Activated naive CD8-positive, alpha-beta T cell treated with anti-CD3 and anti-CD28 coated beads, Interleukin-2, amount 10 ng/mL, durations not matched to agents 7 days and 5 days (primary cell): ENCODE measurements around the gene COL20A1. TPM values are rescaled to one million over a fixed set of nuclear protein-coding genes. Genes with fewer than 3 reads are reported as not detected.
"Not testable (repeated sequence)": the region's sequence is repeated elsewhere in the genome, so short reads cannot be mapped to it uniquely, and the experiment has no call there.

Experiments used
- ATAC-seq: fragments of 150-1000 bp; cut with Tn5 transposase; one replicate; pipeline ENCODE4 v1.10.0; 2021; ENCODE audit warnings: low read depth, moderate library complexity
- POLR2A ChIA-PET: fragments of 350-600 bp; sonication (Branson Sonifier 250); formaldehyde crosslinking; loops from one replicate; lab custom pipeline; 2021; ENCODE audit warnings: antibody characterized with exemption; lab: Charles Lee
- DNase-seq: peaks from one replicate; pipeline ENCODE4 v3.0.0; 2021
- H3K27ac Mint-ChIP-seq: one replicate; pipeline ENCODE4 v1.8.0; 2022; ENCODE audit warnings: mild to moderate bottlenecking, mixed read lengths
- H3K27me3 Mint-ChIP-seq: one replicate; pipeline ENCODE4 v1.8.0; 2022; ENCODE audit warnings: mild to moderate bottlenecking, moderate library complexity, mixed read lengths
- H3K36me3 Mint-ChIP-seq: one replicate; pipeline ENCODE4 v1.8.0; 2021; ENCODE audit warnings: mild to moderate bottlenecking, mixed read lengths
- H3K4me1 Mint-ChIP-seq: one replicate; pipeline ENCODE4 v1.8.0; 2021; ENCODE audit warnings: mixed read lengths
- H3K4me3 Mint-ChIP-seq: one replicate; pipeline ENCODE4 v1.8.0; 2022; ENCODE audit warnings: mild to moderate bottlenecking, moderate library complexity, mixed read lengths
- H3K9me3 Mint-ChIP-seq: one replicate; pipeline ENCODE4 v1.8.0; 2021; ENCODE audit warnings: mixed read lengths
- microRNA-seq: library from miRNA; unstranded; fragments of <30 nt; microRNA quantifications from one replicate; pipeline ENCODE4 v1.2.0, GENCODE V29; 2022
- total RNA-seq, 2 experiments: library from RNA; stranded (reverse); gene quantifications; one replicate each; pipeline ENCODE4 v1.2.3, GENCODE V29; 2021

COL20A1 gene
- total RNA-seq, 2 experiments from 2014 or later: 0.26 TPM; not detected in 1

GRCh38 chr20:63379872-63380271 is 86.9 kb downstream of the COL20A1 start:
- DNase-seq, H3K4me3 Mint-ChIP-seq, POLR2A ChIA-PET: not testable (repeated sequence)

GRCh38 chr20:63380346-63380870 is 87.4 kb downstream of the COL20A1 start:
- Mint-ChIP-seq H3K4me3 (no peak overlapping the region), H3K36me3 (no peaks in the 10 kb centered on the region), H3K4me1 (no peaks in the 10 kb centered on the region), H3K27me3 (peaks cover 6% of the 10 kb centered on the region), H3K27ac (no peak overlapping the region), H3K9me3 (peaks cover 1% of the 10 kb centered on the region)
- no peak for ATAC-seq
- no peak for DNase-seq
- POLR2A ChIA-PET: no interaction called here

More at GRCh38 chr20:63379872-63380271, 86.9 kb downstream of the COL20A1 start:
- H3K36me3 Mint-ChIP-seq, H3K9me3 Mint-ChIP-seq, H3K27ac Mint-ChIP-seq, ATAC-seq, H3K4me1 Mint-ChIP-seq, H3K27me3 Mint-ChIP-seq: not testable (repeated sequence)

GRCh38 chr20:63381781-63382431 is 88.9 kb downstream of the COL20A1 start:
- ATAC-seq (peak; percentile 36), DNase-seq (peak; percentile 65)
- Mint-ChIP-seq H3K4me3 (no peak overlapping the region), H3K36me3 (peaks cover 2% of the 10 kb centered on the region), H3K27me3 (peaks cover 6% of the 10 kb centered on the region), H3K27ac (no peak overlapping the region), H3K4me1 (no peaks in the 10 kb centered on the region), H3K9me3 (peaks cover 13% of the 10 kb centered on the region)
- POLR2A ChIA-PET: no interaction called here

GRCh38 chr20:63382551-63383300 is 89.7 kb downstream of the COL20A1 start:
- POLR2A ChIA-PET: no interaction called here
- H3K27me3 Mint-ChIP-seq: peaks cover 3% of the 10 kb centered on the region

GRCh38 chr20:63383556-63383955 is 90.6 kb downstream of the COL20A1 start:
- POLR2A ChIA-PET: no interaction called here
- Mint-ChIP-seq H3K27me3 (peaks cover under 1% of the 10 kb centered on the region), H3K4me3 (no peak overlapping the region), H3K27ac (no peak overlapping the region), H3K9me3 (peaks cover 23% of the 10 kb centered on the region), H3K36me3 (peaks cover 2% of the 10 kb centered on the region), H3K4me1 (no peaks in the 10 kb centered on the region)
- DNase-seq: no peak
- ATAC-seq: no peak

More at GRCh38 chr20:63382551-63383300, 89.7 kb downstream of the COL20A1 start:
- Mint-ChIP-seq H3K9me3 (peaks cover 19% of the 10 kb centered on the region), H3K36me3 (peaks cover 2% of the 10 kb centered on the region), H3K4me3 (no peak overlapping the region), H3K27ac (no peak overlapping the region), H3K4me1 (no peaks in the 10 kb centered on the region)
- ATAC-seq (no peak), DNase-seq (no peak)

GRCh38 chr20:63384336-63384735 is 91.3 kb downstream of the COL20A1 start:
- H3K36me3 Mint-ChIP-seq: peaks cover 2% of the 10 kb centered on the region
- no peak overlapping the region for H3K4me3 Mint-ChIP-seq
- POLR2A ChIA-PET: no interaction called here
- DNase-seq: no peak
- H3K9me3 Mint-ChIP-seq: peaks cover 23% of the 10 kb centered on the region
- H3K4me1 Mint-ChIP-seq: no peaks in the 10 kb centered on the region
- H3K27ac Mint-ChIP-seq: no peak overlapping the region
- ATAC-seq: no peak
- H3K27me3 Mint-ChIP-seq: no peaks in the 10 kb centered on the region

Small RNA genes lying within 50 kb of the gene (microRNA-seq; reads per million reads assigned to microRNA genes)
- 4.9 reads per million for gene MIR4326

Other genes with a start within 250 kb of the COL20A1 start
- gene YTHDF1, start 77.1 kb upstream of the COL20A1 start, total RNA-seq: 10 to 100 TPM; 38.0 to 41.2 TPM
- gene BIRC7, start 57.3 kb upstream of the COL20A1 start, total RNA-seq: not detected
- gene NKAIN4, start 38.7 kb upstream of the COL20A1 start, total RNA-seq: not detected
- 10 to 100 TPM; 86.1 to 87.6 TPM for gene ARFGAP1, start 20.4 kb upstream of the COL20A1 start, total RNA-seq
- not detected for gene CHRNA4, start 68.2 kb downstream of the COL20A1 start, total RNA-seq
- under 1 TPM; 0.19 to 0.37 TPM for gene KCNQ2, start 179.5 kb downstream of the COL20A1 start, total RNA-seq
- under 1 TPM in 1 of 2 experiments, not detected in 1; 0.26 TPM for gene EEF1A2, start 205.9 kb downstream of the COL20A1 start, total RNA-seq
- gene PPDPF, start 227.6 kb downstream of the COL20A1 start, total RNA-seq: 100 to 1,000 TPM; 242 to 248 TPM
- under 1 TPM; 0.11 to 0.31 TPM for gene PTK6, start 244.2 kb downstream of the COL20A1 start, total RNA-seq